Right lobe of liver (tissue), 4 donors: Measurements from ENCODE around the gene EGLN2.
"Not testable (repeated sequence)": the region's sequence is repeated elsewhere in the genome, so short reads cannot be mapped to it uniquely, and the experiment has no call there.

Source experiments
- POLR2A ChIP-seq: fragments of 450-650 bp; IDR thresholded peaks from one replicate; pipeline ENCODE4 v1.6.1; 2017; ENCODE audit warnings: antibody characterized with exemption, mild to moderate bottlenecking
- TF ChIP-seq, protein P1 (sequence below), 4 donors: fragments of 200-600 bp in 3 of 4; fragments of 450-650 bp in 1 of 4; IDR thresholded peaks; one replicate each; pipeline versions ENCODE4 v1.5.1 to v1.8.0; 2016 to 2022; ENCODE audit warnings: antibody characterized with exemption in 4 of 4, mild to moderate bottlenecking in 2 of 4
- donor health status: DM: no; HTN: no; CAD: no.
- donor health status: DM: no; HTN: no; CAD: no.
- donor health status: DM: no; HTN: yes; CAD: no.

- not testable (repeated sequence) for TF ChIP-seq POLR2A
- TF ChIP-seq, protein P1, sequence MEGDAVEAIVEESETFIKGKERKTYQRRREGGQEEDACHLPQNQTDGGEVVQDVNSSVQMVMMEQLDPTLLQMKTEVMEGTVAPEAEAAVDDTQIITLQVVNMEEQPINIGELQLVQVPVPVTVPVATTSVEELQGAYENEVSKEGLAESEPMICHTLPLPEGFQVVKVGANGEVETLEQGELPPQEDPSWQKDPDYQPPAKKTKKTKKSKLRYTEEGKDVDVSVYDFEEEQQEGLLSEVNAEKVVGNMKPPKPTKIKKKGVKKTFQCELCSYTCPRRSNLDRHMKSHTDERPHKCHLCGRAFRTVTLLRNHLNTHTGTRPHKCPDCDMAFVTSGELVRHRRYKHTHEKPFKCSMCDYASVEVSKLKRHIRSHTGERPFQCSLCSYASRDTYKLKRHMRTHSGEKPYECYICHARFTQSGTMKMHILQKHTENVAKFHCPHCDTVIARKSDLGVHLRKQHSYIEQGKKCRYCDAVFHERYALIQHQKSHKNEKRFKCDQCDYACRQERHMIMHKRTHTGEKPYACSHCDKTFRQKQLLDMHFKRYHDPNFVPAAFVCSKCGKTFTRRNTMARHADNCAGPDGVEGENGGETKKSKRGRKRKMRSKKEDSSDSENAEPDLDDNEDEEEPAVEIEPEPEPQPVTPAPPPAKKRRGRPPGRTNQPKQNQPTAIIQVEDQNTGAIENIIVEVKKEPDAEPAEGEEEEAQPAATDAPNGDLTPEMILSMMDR (IDR thresholded peaks at IDR 0.05): not testable (repeated sequence)
Measured at GRCh38 chr19:40833728-40834533, 34.9 kb downstream of the EGLN2 start.
